ENCODE results near the gene COL6A3. TPM values are rescaled to one million over a fixed set of nuclear protein-coding genes. Genes with fewer than 3 reads are reported as not detected.
A peak's percentile ranks its signal among the peaks of the same experiment; 100 is the strongest.

The COL6A3 gene
- total RNA-seq, 1 donor from 2014 or later: 57.1 TPM

DNA sequence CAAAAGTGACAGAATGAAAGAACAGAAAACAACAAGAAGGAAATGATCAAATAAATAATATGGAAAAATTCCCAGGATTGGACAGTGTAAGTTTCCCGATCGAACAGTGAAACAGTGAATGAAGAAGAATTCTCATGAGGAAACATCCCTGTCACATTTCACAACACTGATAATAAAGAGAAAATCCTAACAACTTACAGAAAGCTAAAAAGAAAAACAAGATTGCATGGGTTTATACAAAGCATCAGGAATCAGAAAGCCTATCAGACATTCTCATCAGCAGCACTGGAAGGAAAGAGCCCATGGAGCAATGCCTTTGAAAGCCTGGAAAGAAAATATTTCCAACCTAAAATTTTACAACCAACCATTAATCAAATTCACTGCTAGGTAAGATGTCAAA is 9.9 kb upstream of the COL6A3 start:
- Histone ChIP-seq H3K27me3 (ENCODE audit: low read depth) (peaks cover 30% of the 10 kb centered on the region), H3K27ac (replicated peaks) (no peak overlapping the region), H3K36me3 (no peaks in the 10 kb centered on the region), H3K9me3 (replicated peaks) (no peaks in the 10 kb centered on the region), H3K4me3 (no peak overlapping the region), H3K4me1 (peaks cover 27% of the 10 kb centered on the region)
- intact Hi-C loops (cut with micrococcal nuclease): no loop called here
- DNase-seq: no peak
- TF ChIP-seq, protein P1, sequence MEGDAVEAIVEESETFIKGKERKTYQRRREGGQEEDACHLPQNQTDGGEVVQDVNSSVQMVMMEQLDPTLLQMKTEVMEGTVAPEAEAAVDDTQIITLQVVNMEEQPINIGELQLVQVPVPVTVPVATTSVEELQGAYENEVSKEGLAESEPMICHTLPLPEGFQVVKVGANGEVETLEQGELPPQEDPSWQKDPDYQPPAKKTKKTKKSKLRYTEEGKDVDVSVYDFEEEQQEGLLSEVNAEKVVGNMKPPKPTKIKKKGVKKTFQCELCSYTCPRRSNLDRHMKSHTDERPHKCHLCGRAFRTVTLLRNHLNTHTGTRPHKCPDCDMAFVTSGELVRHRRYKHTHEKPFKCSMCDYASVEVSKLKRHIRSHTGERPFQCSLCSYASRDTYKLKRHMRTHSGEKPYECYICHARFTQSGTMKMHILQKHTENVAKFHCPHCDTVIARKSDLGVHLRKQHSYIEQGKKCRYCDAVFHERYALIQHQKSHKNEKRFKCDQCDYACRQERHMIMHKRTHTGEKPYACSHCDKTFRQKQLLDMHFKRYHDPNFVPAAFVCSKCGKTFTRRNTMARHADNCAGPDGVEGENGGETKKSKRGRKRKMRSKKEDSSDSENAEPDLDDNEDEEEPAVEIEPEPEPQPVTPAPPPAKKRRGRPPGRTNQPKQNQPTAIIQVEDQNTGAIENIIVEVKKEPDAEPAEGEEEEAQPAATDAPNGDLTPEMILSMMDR (IDR thresholded peaks at IDR 0.05; ENCODE audit: borderline replicate concordance): no peak

DNA sequence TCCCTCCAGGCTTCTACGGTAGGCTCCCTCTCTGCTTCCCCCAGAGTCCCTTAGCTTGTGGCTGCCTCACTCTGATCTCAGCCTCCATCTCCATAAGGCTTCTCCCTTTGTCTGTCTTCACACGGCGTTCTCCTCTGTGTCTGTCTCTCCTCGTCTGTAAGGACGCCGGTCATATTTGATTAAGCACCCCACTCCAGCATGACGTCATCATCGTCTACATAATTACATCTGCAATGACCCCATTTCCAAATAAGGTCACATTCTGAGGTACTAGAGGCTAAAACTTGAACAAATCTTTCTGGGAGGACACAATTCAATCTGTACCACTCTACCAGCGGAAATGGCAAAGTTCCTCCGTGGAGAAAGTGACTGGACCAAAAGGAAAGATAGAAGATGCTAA is 8.3 kb upstream of the COL6A3 start:
- Histone ChIP-seq H3K27ac (replicated peaks) (peak overlapping the region; percentile 57), H3K9me3 (replicated peaks) (no peaks in the 10 kb centered on the region), H3K4me3 (no peak overlapping the region), H3K36me3 (no peaks in the 10 kb centered on the region), H3K4me1 (peaks cover 27% of the 10 kb centered on the region), H3K27me3 (ENCODE audit: low read depth) (peaks cover 20% of the 10 kb centered on the region)
- intact Hi-C loops (cut with micrococcal nuclease): no loop called here
- no peak for DNase-seq
- TF ChIP-seq, protein P1 (IDR thresholded peaks at IDR 0.05; ENCODE audit: borderline replicate concordance): no peak

DNA sequence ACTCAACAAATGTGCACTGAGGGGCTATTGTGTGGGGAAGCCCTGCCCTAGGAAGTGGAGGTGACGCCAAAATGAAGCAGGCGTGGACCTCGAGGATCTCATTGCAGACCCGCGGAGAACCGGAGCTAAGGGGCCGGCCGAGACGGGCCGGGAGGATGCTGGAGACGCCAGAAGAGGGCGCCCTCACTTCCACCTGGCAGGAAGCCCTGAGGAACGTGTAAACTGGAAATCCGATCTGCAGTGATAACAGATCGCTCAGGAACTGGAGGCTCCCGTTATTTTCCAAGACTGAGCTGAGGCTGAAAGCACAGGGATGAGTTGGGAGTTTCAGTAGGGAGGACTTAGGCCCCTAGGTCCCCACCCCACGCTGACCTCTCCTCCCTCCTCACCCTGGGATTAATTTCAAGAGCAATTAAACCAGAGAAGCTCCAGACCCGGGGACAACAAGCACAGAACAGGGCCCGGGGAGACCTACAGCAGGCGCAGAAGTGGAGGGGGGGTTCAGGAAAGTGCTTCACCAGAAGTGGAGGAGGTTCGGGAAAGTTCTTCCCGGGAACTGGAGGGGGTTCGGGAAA is 7.7 kb upstream of the COL6A3 start:
- intact Hi-C loops (cut with micrococcal nuclease): no loop called here
- H3K9me3 ChIP-seq (replicated peaks): no peaks in the 10 kb centered on the region
- H3K27me3 ChIP-seq (ENCODE audit: low read depth): peaks cover 20% of the 10 kb centered on the region
- peak overlapping the region; percentile 57 for H3K27ac ChIP-seq (replicated peaks)
- peak; percentile 80 for DNase-seq
- H3K4me3 ChIP-seq: peak overlapping the region; percentile 40
- H3K4me1 ChIP-seq: peaks cover 27% of the 10 kb centered on the region
- TF ChIP-seq, protein P1 (IDR thresholded peaks at IDR 0.05; ENCODE audit: borderline replicate concordance): peak; percentile 87
- no peaks in the 10 kb centered on the region for H3K36me3 ChIP-seq

DNA sequence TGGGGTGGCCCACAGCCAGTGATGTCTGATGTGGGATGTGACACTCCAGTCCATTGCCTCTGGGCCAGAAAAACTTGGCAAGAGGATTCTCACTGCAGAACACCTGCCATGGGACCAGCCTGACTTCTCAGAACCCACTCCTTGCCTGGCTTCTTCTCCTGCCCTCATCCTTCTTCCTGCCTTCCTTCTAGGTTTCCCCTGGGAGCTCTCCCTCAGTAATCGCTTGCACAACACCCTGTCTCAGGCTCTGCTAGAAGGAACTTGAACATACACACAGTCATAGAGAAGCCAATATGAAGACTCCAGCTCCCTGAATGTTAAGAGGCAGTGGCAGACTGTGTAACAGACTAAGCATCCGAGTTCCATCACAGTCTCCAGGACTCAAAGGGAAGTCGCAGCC is 4.3 kb upstream of the COL6A3 start:
- no peaks in the 10 kb centered on the region for H3K36me3 ChIP-seq
- H3K4me3 ChIP-seq: no peak overlapping the region
- H3K9me3 ChIP-seq (replicated peaks): no peaks in the 10 kb centered on the region
- peaks cover 29% of the 10 kb centered on the region for H3K27me3 ChIP-seq (ENCODE audit: low read depth)
- peaks cover 22% of the 10 kb centered on the region for H3K4me1 ChIP-seq
- H3K27ac ChIP-seq (replicated peaks): no peak overlapping the region
- TF ChIP-seq, protein P1 (IDR thresholded peaks at IDR 0.05; ENCODE audit: borderline replicate concordance): no peak
- no peak for DNase-seq
- intact Hi-C loops (cut with micrococcal nuclease): no loop called here

DNA sequence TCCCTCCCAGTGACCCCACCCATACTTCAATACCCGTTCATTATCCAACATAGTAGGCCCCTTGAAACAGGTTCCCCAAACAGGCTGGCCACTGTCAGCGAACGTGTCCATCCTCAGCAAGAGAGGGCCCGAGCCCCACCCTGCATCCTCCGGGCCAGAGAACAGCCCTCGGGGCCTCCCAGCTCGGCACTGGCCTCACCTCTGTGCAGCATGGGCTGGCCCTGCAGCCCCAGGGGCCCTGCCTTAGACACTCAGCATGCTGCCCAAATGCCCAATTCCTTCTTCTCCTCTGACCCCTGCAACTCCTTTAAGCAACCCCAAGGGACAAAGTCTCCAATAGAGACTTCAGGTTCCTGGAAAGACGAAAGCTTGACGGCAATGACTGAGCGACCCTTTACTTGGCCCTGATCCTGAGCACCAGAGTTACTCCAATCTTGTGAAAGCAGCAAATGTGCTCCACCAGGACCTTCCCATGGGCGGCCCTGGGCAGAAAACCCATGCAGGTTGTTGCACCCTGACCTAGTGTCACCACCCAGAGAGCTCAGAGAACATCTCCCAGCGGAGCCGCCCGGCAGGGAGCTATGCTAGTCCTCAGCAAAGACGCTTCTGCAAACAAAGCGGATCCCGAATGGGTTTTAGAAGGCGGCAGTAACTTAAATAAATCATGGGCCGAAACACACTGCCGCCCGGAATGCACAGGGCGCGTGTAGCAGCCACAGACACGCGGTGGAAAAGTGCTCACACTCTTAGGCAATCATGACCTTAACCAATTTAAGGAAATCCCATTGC is 782 bp downstream of the COL6A3 start:
- Histone ChIP-seq H3K27me3 (ENCODE audit: low read depth) (peaks cover 43% of the 10 kb centered on the region), H3K4me1 (peaks cover 18% of the 10 kb centered on the region), H3K4me3 (peak overlapping the region; percentile 62), H3K27ac (replicated peaks) (peak overlapping the region; percentile 82), H3K9me3 (replicated peaks) (no peaks in the 10 kb centered on the region), H3K36me3 (no peaks in the 10 kb centered on the region)
- TF ChIP-seq, protein P1 (IDR thresholded peaks at IDR 0.05; ENCODE audit: borderline replicate concordance): no peak
- intact Hi-C loops (cut with micrococcal nuclease): no loop called here
- DNase-seq: no peak

All from left ventricle myocardium inferior (tissue), 1 donor.